Measurements from ENCODE around the gene SLC35F2. TPM values are rescaled to one million over a fixed set of nuclear protein-coding genes. Genes with fewer than 3 reads are reported as not detected.

The SLC35F2 gene
- total and polyA plus RNA-seq, 9 donors: 3.7 to 20.8 (median 7.9) TPM

GRCh38 chr11:107787733-107788132 is 70.9 kb downstream of the SLC35F2 start:
- H3K4me3 ChIP-seq: no peak overlapping the region
- no peaks in the 10 kb centered on the region for H3K36me3 ChIP-seq
- no peak overlapping the region for H3K27ac ChIP-seq
- intact Hi-C loops (cut with DNase I): no loop called here
- DNase-seq: no peak
- whole genome bisulfite sequencing, 3 donors: 89 to 95% (median 92%) methylated on average over 5 of the region's 5 CpGs
- no peaks in the 10 kb centered on the region for H3K27me3 ChIP-seq
- H3K4me1 ChIP-seq (ENCODE audit: insufficient read depth): no peaks in the 10 kb centered on the region
- TF ChIP-seq POLR2A (IDR thresholded peaks at IDR 0.05) (no peak), EP300 (IDR thresholded peaks at IDR 0.05) (no peak), CTCF (IDR thresholded peaks at IDR 0.05) (no peak)
- no peaks in the 10 kb centered on the region for H3K9me3 ChIP-seq

DNA sequence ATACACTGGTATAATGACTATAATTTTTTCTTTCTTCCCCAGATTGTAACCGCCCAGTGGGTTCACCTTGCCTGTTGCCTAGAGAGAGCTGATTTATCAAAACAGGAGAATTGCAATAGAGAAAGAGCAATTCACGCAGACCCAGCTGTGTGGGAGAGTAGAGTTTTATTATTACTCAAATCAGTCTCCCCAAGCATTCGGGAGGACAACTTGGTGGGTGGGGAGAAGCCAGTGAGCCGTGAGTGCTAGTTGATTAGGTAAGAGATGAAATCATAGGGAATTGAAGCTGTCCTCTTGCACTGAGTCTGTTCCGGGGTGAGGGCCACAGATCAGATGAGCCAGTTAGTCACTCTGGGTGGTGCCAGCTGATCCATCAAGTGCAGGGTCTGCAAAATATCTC is 73.2 kb downstream of the SLC35F2 start:
- no peak overlapping the region for H3K27ac ChIP-seq
- TF ChIP-seq EP300 (IDR thresholded peaks at IDR 0.05): no peak
- no peak for TF ChIP-seq POLR2A (IDR thresholded peaks at IDR 0.05)
- no peak for TF ChIP-seq CTCF (IDR thresholded peaks at IDR 0.05)
- DNase-seq: no peak
- H3K27me3 ChIP-seq: no peaks in the 10 kb centered on the region
- no peaks in the 10 kb centered on the region for H3K36me3 ChIP-seq
- intact Hi-C loops (cut with DNase I): no loop called here
- no peaks in the 10 kb centered on the region for H3K9me3 ChIP-seq
- no peak overlapping the region for H3K4me3 ChIP-seq
- no peaks in the 10 kb centered on the region for H3K4me1 ChIP-seq (ENCODE audit: insufficient read depth)
- WGBS, 3 donors: 46 to 48% (median 46%) methylated on average over 5 of the region's 5 CpGs

- Histone ChIP-seq H3K4me1 (ENCODE audit: insufficient read depth) (no peaks in the 10 kb centered on the region), H3K4me3 (no peak overlapping the region), H3K27me3 (no peaks in the 10 kb centered on the region), H3K9me3 (no peaks in the 10 kb centered on the region), H3K27ac (no peak overlapping the region), H3K36me3 (no peaks in the 10 kb centered on the region)
- WGBS, 3 donors: 94 to 96% (median 94%) methylated on average over 4 of the region's 4 CpGs
- intact Hi-C loops (cut with DNase I): no loop called here
- no peak for DNase-seq
- TF ChIP-seq EP300 (IDR thresholded peaks at IDR 0.05) (no peak), POLR2A (IDR thresholded peaks at IDR 0.05) (no peak), CTCF (IDR thresholded peaks at IDR 0.05) (no peak)
Observed at GRCh38 chr11:107783121-107783520, 75.5 kb downstream of the SLC35F2 start.

GRCh38 chr11:107780775-107781174 is 77.8 kb downstream of the SLC35F2 start:
- Histone ChIP-seq H3K9me3 (no peaks in the 10 kb centered on the region), H3K27ac (no peak overlapping the region), H3K4me1 (ENCODE audit: insufficient read depth) (no peaks in the 10 kb centered on the region), H3K36me3 (no peaks in the 10 kb centered on the region), H3K27me3 (no peaks in the 10 kb centered on the region), H3K4me3 (no peak overlapping the region)
- intact Hi-C loops (cut with DNase I): no loop called here
- WGBS, 3 donors: 22 to 38% (median 33%) methylated on average over 3 of the region's 3 CpGs
- no peak for DNase-seq
- TF ChIP-seq CTCF (IDR thresholded peaks at IDR 0.05) (no peak), EP300 (IDR thresholded peaks at IDR 0.05) (no peak), POLR2A (IDR thresholded peaks at IDR 0.05) (no peak)

DNA sequence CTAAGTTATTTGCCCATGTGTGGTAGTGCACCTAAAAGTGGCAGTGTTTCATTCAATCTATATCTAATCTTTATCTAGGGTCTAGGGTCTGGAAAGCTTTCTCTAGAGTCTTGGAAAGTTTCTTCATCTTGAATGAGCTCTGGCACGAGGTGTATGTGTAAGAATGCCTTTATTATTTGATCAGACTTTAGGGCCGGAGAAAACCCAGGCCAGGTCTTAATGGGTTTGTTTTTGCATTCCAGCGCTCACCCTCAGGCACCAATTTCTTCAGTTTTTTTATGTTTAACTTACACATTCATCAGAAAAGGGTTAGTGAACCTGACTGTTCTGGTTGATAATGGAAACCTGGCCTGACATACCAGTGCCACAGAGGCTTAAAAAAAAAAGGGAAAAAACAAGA is 78.5 kb downstream of the SLC35F2 start:
- H3K4me3 ChIP-seq: no peak overlapping the region
- no peaks in the 10 kb centered on the region for H3K27me3 ChIP-seq
- no peaks in the 10 kb centered on the region for H3K9me3 ChIP-seq
- no peak for DNase-seq
- WGBS, 3 donors: 20 to 23% (median 21%) methylated on average over 3 of the region's 3 CpGs
- no peaks in the 10 kb centered on the region for H3K36me3 ChIP-seq
- no peaks in the 10 kb centered on the region for H3K4me1 ChIP-seq (ENCODE audit: insufficient read depth)
- intact Hi-C loops (cut with DNase I): no loop called here
- no peak overlapping the region for H3K27ac ChIP-seq
- TF ChIP-seq CTCF (IDR thresholded peaks at IDR 0.05) (no peak), POLR2A (IDR thresholded peaks at IDR 0.05) (no peak), EP300 (IDR thresholded peaks at IDR 0.05) (no peak)

All from ovary (tissue), 9 donors.